HEK293 (cell line): ENCODE data around the gene COA3.
A peak's percentile ranks its signal among the peaks of the same experiment; 100 is the strongest.

Source experiments
- CTCF ChIA-PET: fragments of 350-600 bp; formaldehyde crosslinking; extraction: SDS; loops from one replicate; lab custom pipeline; 2021; ENCODE audit warnings: antibody characterized with exemption; lab: Yijun Ruan, JAX
- POLR2A ChIA-PET: fragments of 300-600 bp; formaldehyde crosslinking; extraction: SDS; loops from one replicate; lab custom pipeline; 2020; ENCODE audit warnings: antibody characterized with exemption, inconsistent platforms; lab: Yijun Ruan, JAX
- H3K27ac ChIP-seq: fragments of 200-500 bp; sonication (Bioruptor generic); 2 replicates; pipeline ENCODE4 v1.5.1; 2014; ENCODE audit warnings: low read depth, low read length, control low read depth, inconsistent platforms; ENCODE audit errors: extremely low read depth
- H3K36me3 ChIP-seq, 2 experiments: fragments of 200-500 bp in 1 of 2; sonication (Bioruptor generic) in 1 of 2; 1 replicate in 1 of 2; 2 replicates in 1 of 2; pipeline ENCODE4 v1.5.1; 2014 to 2017; ENCODE audit warnings: inconsistent platforms in 2 of 2, low read length in 2 of 2; ENCODE audit not compliant: control insufficient read depth in 2 of 2, insufficient read depth in 1 of 2
- H3K4me1 ChIP-seq: fragments of 200-500 bp; sonication (Bioruptor generic); 2 replicates; pipeline ENCODE4 v1.5.1; 2014; ENCODE audit warnings: mild to moderate bottlenecking, low read length, inconsistent platforms; ENCODE audit not compliant: control insufficient read depth, insufficient read depth
- H3K4me3 ChIP-seq: 2 replicates; pipeline ENCODE4 v1.5.1; 2011; ENCODE audit warnings: low read depth, mild to moderate bottlenecking, control low read depth, low read length, moderate library complexity
- H3K9me3 ChIP-seq: fragments of 200-500 bp; sonication (Bioruptor generic); 2 replicates; pipeline ENCODE4 v1.5.1; 2014; ENCODE audit warnings: low read depth, low read length, inconsistent platforms; ENCODE audit not compliant: control insufficient read depth, insufficient read depth
- BCL11A ChIP-seq: fragments of 450-650 bp; formaldehyde crosslinking; IDR thresholded peaks from 2 replicates; pipeline ENCODE4 v1.5.1; 2016; ENCODE audit warnings: low read depth, missing biosample characterization, missing genetic modification characterization
- BCL11B ChIP-seq: fragments of 450-650 bp; formaldehyde crosslinking; IDR thresholded peaks from 2 replicates; pipeline ENCODE4 v1.5.1; 2016; ENCODE audit warnings: low read depth, missing biosample characterization, missing genetic modification characterization
- MZF1 ChIP-seq: fragments of 450-650 bp; formaldehyde crosslinking; IDR thresholded peaks from 2 replicates; pipeline ENCODE4 v1.5.1; 2017; ENCODE audit warnings: missing biosample characterization, missing genetic modification characterization, borderline replicate concordance
- PRDM1 ChIP-seq: fragments of 450-650 bp; formaldehyde crosslinking; IDR thresholded peaks from 2 replicates; pipeline ENCODE4; 2016; ENCODE audit warnings: missing biosample characterization, missing genetic modification characterization
- REPIN1 ChIP-seq: fragments of 450-650 bp; formaldehyde crosslinking; IDR thresholded peaks from 2 replicates; pipeline ENCODE4 v1.5.1; 2017; ENCODE audit warnings: missing biosample characterization, missing genetic modification characterization, low read depth
- ZFP3 ChIP-seq: fragments of 450-650 bp; formaldehyde crosslinking; IDR thresholded peaks from 2 replicates; pipeline ENCODE4 v1.5.1; 2016; ENCODE audit warnings: low read depth, missing biosample characterization, missing genetic modification characterization
- ZNF169 ChIP-seq: fragments of 450-650 bp; formaldehyde crosslinking; IDR thresholded peaks from 2 replicates; pipeline ENCODE4 v1.5.1; 2016; ENCODE audit warnings: missing biosample characterization, missing genetic modification characterization
- ZNF202 ChIP-seq: fragments of 450-650 bp; formaldehyde crosslinking; IDR thresholded peaks from 2 replicates; pipeline ENCODE4 v1.5.1; 2016; ENCODE audit warnings: missing biosample characterization, missing genetic modification characterization, borderline replicate concordance
- ZNF221 ChIP-seq: fragments of 450-650 bp; formaldehyde crosslinking; IDR thresholded peaks from 2 replicates; pipeline ENCODE4 v1.5.1; 2017; ENCODE audit warnings: missing biosample characterization, missing genetic modification characterization, borderline replicate concordance
- ZNF311 ChIP-seq: fragments of 450-650 bp; formaldehyde crosslinking; IDR thresholded peaks from 2 replicates; pipeline ENCODE4 v1.5.1; 2017; ENCODE audit warnings: missing biosample characterization, missing genetic modification characterization, borderline replicate concordance
- ZNF341 ChIP-seq: fragments of 450-650 bp; formaldehyde crosslinking; IDR thresholded peaks from 2 replicates; pipeline ENCODE4; 2016; ENCODE audit warnings: low read depth, missing biosample characterization, missing genetic modification characterization
- ZNF354C ChIP-seq: fragments of 450-650 bp; formaldehyde crosslinking; IDR thresholded peaks from 2 replicates; pipeline ENCODE4 v1.5.1; 2016; ENCODE audit warnings: missing biosample characterization, missing genetic modification characterization, low read depth, borderline replicate concordance
- ZNF366 ChIP-seq: fragments of 450-650 bp; formaldehyde crosslinking; conservative IDR thresholded peaks from 2 replicates; pipeline ENCODE4 v1.5.1; 2016; ENCODE audit warnings: missing biosample characterization, missing genetic modification characterization
- ZNF433 ChIP-seq: fragments of 450-650 bp; formaldehyde crosslinking; IDR thresholded peaks from 2 replicates; pipeline ENCODE4 v1.5.1; 2016; ENCODE audit warnings: missing biosample characterization, missing genetic modification characterization, low read depth
- ZNF549 ChIP-seq: fragments of 450-650 bp; IDR thresholded peaks from 2 replicates; pipeline ENCODE4 v1.5.1; 2018; ENCODE audit warnings: missing biosample characterization, missing genetic modification characterization, mild to moderate bottlenecking, inconsistent platforms, moderate library complexity
- ZSCAN30 ChIP-seq: fragments of 450-650 bp; IDR thresholded peaks from 2 replicates; pipeline ENCODE4 v1.5.1; 2018; ENCODE audit warnings: missing biosample characterization, mild to moderate bottlenecking, missing genetic modification characterization, moderate library complexity
- TF ChIP-seq, protein P1 (sequence below): fragments of 450-650 bp; formaldehyde crosslinking; IDR thresholded peaks from 2 replicates; pipeline ENCODE4 v1.5.1; 2016; ENCODE audit warnings: missing biosample characterization, missing genetic modification characterization
- TF ChIP-seq, protein P2 (sequence below): fragments of 450-650 bp; formaldehyde crosslinking; IDR thresholded peaks from 2 replicates; pipeline ENCODE4 v1.5.1; 2016; ENCODE audit warnings: missing biosample characterization, missing genetic modification characterization

Gene COA3

GRCh38 chr17:42798011-42798382, 507 bp downstream of the COA3 start:
- CTCF ChIA-PET = interaction anchor here (0.5 to 3.2 kb wide), 6 partner anchors 21 to 590 kb away, joined by 3 to 23 read pairs (median 4); no protein-coding TSS in a partner anchor

DNA sequence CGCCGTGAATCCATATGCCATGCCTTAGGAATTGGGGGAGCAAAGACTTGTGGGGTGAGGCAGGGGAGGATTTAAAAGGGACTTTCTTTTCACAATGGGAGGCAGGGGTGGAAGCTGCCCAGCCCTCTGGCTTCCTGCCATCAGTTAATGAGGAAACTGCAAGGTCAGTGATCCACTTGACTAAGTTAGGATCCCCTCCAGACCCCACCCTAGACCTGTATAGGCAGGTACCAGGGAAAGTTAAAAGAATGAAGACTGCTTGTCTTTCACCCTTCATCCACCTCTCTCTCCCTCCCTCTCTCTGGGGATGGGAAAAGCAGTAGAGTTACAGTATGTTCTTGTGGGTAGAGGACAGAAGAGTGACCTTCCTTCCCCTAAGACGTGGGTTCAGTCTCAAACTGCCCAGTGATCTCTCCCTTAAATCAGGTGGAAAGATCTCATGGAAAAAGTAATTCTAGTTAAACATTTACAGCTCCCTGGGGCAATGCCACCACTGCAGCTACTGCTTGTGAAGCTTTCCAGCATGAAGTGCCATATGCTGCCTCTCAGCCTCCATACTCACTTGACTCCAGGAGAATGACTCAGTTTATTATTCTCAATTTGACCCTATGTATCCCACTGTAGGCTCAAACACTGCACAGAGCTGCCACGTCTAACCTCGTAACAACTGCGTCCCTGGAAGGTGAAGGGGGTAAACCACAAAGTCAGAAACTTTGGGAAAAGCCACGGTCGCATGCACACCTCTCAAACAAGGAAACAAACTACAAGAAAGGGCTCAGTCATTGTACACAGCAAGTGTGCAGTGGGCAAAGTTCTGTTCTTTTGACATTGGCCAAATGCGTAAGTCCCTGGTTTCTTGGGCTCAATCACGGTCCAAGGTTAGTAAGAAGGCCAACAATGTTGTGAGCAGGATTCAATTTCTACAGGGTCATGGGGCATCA, 1.2 kb downstream of the COA3 start:
- POLR2A ChIA-PET = interaction anchor here (0.5 to 2.4 kb wide), 5 partner anchors 11 to 315 kb away, joined by 3 to 13 read pairs (median 9); partner anchors contain the start of genes VPS25 and WNK4
- Histone ChIP-seq H3K36me3 (peaks cover 0 to 33% of the 10 kb centered on the region in 2 experiments; a peak in 1 of 3 replicates), H3K4me1 (peaks cover 5% of the 10 kb centered on the region; the same call in 1 of the 2 replicates), H3K9me3 (no peaks in the 10 kb centered on the region), H3K27ac (peak overlapping the region; percentile 68; the same call in 1 of the 2 replicates), H3K4me3 (peak overlapping the region; percentile 77)
- TF ChIP-seq ZNF366 (tag by site-specific recombination) (peak; percentile 26; the same call in 1 of the 2 replicates), PRDM1 (peak; percentile 48; the same call in 1 of the 2 replicates), ZNF221 (tag by site-specific recombination) (no peak)
- TF ChIP-seq, protein P1, sequence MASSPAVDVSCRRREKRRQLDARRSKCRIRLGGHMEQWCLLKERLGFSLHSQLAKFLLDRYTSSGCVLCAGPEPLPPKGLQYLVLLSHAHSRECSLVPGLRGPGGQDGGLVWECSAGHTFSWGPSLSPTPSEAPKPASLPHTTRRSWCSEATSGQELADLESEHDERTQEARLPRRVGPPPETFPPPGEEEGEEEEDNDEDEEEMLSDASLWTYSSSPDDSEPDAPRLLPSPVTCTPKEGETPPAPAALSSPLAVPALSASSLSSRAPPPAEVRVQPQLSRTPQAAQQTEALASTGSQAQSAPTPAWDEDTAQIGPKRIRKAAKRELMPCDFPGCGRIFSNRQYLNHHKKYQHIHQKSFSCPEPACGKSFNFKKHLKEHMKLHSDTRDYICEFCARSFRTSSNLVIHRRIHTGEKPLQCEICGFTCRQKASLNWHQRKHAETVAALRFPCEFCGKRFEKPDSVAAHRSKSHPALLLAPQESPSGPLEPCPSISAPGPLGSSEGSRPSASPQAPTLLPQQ (tag by site-specific recombination) = 0 out of 2 replicates have a peak, but pooled peaks have one; percentile 1
- CTCF ChIA-PET = interaction anchor here (0.5 to 3.2 kb wide), 3 partner anchors 22 to 129 kb away, joined by 4 to 23 read pairs (median 8); no protein-coding TSS in a partner anchor

More at GRCh38 chr17:42798011-42798382, 507 bp downstream of the COA3 start:
- POLR2A ChIA-PET = interaction anchor here (1.0 to 2.4 kb wide), 7 partner anchors 11 to 47 kb away, joined by 3 to 13 read pairs (median 5); partner anchors contain the start of genes BECN1, VPS25 and WNK4
- TF ChIP-seq, protein P2, sequence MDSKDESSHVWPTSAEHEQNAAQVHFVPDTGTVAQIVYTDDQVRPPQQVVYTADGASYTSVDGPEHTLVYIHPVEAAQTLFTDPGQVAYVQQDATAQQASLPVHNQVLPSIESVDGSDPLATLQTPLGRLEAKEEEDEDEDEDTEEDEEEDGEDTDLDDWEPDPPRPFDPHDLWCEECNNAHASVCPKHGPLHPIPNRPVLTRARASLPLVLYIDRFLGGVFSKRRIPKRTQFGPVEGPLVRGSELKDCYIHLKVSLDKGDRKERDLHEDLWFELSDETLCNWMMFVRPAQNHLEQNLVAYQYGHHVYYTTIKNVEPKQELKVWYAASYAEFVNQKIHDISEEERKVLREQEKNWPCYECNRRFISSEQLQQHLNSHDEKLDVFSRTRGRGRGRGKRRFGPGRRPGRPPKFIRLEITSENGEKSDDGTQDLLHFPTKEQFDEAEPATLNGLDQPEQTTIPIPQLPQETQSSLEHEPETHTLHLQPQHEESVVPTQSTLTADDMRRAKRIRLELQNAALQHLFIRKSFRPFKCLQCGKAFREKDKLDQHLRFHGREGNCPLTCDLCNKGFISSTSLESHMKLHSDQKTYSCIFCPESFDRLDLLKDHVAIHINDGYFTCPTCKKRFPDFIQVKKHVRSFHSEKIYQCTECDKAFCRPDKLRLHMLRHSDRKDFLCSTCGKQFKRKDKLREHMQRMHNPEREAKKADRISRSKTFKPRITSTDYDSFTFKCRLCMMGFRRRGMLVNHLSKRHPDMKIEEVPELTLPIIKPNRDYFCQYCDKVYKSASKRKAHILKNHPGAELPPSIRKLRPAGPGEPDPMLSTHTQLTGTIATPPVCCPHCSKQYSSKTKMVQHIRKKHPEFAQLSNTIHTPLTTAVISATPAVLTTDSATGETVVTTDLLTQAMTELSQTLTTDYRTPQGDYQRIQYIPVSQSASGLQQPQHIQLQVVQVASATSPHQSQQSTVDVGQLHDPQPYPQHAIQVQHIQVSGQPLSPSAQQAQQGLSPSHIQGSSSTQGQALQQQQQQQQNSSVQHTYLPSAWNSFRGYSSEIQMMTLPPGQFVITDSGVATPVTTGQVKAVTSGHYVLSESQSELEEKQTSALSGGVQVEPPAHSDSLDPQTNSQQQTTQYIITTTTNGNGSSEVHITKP (tag by site-specific recombination) = peak; percentile 84
- no peak for TF ChIP-seq ZFP3 (tag by site-specific recombination)
- H3K9me3 ChIP-seq = no peaks in the 10 kb centered on the region
- peak overlapping the region; percentile 68; the same call in 1 of the 2 replicates for H3K27ac ChIP-seq
- H3K36me3 ChIP-seq = peaks cover 0 to 33% of the 10 kb centered on the region in 2 experiments; a peak in 1 of 3 replicates
- H3K4me1 ChIP-seq = peaks cover 8% of the 10 kb centered on the region
- peak overlapping the region; percentile 77 for H3K4me3 ChIP-seq

- H3K4me1 ChIP-seq = peaks cover 5% of the 10 kb centered on the region; the same call in 1 of the 2 replicates
- POLR2A ChIA-PET = interaction anchor here (1.0 to 2.2 kb wide), 3 partner anchors 9 to 27 kb away, joined by 3 to 9 read pairs (median 5); no protein-coding TSS in a partner anchor
- no peak for TF ChIP-seq ZNF354C (tag by site-specific recombination)
- no peak for TF ChIP-seq ZNF311 (tag by site-specific recombination)
- no peak for TF ChIP-seq ZNF202 (tag by site-specific recombination)
- TF ChIP-seq ZNF549 (tag by site-specific recombination) = no peak
- TF ChIP-seq REPIN1 (tag by site-specific recombination) = no peak
- no peak for TF ChIP-seq ZSCAN30 (tag by site-specific recombination)
- TF ChIP-seq, protein P1 (tag by site-specific recombination) = no peak
- TF ChIP-seq ZNF433 (tag by site-specific recombination) = no peak
- no peak for TF ChIP-seq BCL11A
- TF ChIP-seq BCL11B (tag by site-specific recombination) = no peak
- TF ChIP-seq ZNF341 (tag by site-specific recombination) = no peak
- TF ChIP-seq ZNF169 (tag by site-specific recombination) = no peak
- no peak for TF ChIP-seq MZF1 (tag by site-specific recombination)
Measured at GRCh38 chr17:42796066-42796758, 2.3 kb downstream of the COA3 start.

More at GRCh38 chr17:42796066-42796758, 2.3 kb downstream of the COA3 start:
- Histone ChIP-seq H3K27ac (no peak overlapping the region), H3K4me3 (no peak overlapping the region), H3K36me3 (peaks cover 0 to 33% of the 10 kb centered on the region in 2 experiments; a peak in 1 of 3 replicates), H3K9me3 (no peaks in the 10 kb centered on the region)
- CTCF ChIA-PET = interaction anchor here (0.5 to 3.2 kb wide), 4 partner anchors 23 to 1497 kb away, joined by 3 to 23 read pairs (median 3); no protein-coding TSS in a partner anchor
